HCT116 (cell line): ENCODE results near the gene XPA. TPM values are rescaled to one million over a fixed set of nuclear protein-coding genes. Genes with fewer than 3 reads are reported as not detected.

Source experiments
- ATAC-seq: fragments of 200-7000 bp; cut with Tn5 transposase; 2 replicates; pipeline ENCODE4 v1.9.1; 2020; ENCODE audit warnings: mild to moderate bottlenecking, moderate library complexity
- BruUV-seq: library from RNA; stranded (reverse); fragments of 400-500 nt; replicated peaks from 2 replicates; lab custom pipeline; 2021; lab: Mats Ljungman, UMichigan
- CTCF ChIA-PET: fragments of 300-600 bp; sonication (Branson Sonifier 250); formaldehyde crosslinking; loops from one replicate; lab custom pipeline; 2021; ENCODE audit warnings: antibody characterized with exemption; lab: Charles Lee
- POLR2A ChIA-PET: fragments of 300-600, 350-600 bp; sonication (Branson Sonifier 250); formaldehyde crosslinking; loops from one replicate; lab custom pipeline; 2021; ENCODE audit warnings: antibody characterized with exemption; lab: Charles Lee
- RAD21 ChIA-PET, 2 experiments: fragments of 300-600 bp; sonication (Branson Sonifier 250); formaldehyde crosslinking; loops; one replicate each; lab custom pipeline; 2023; ENCODE audit warnings: low total read pairs in 2 of 2; ENCODE audit not compliant: uncharacterized antibody in 2 of 2, unreplicated experiment in 2 of 2, low non-redundant PET in 1 of 2; lab: Charles Lee
- DNase-seq: peaks from one replicate; pipeline ENCODE4 v3.0.0-alpha.2; 2010; ENCODE audit warnings: low read depth, low spot score
- H2AFZ ChIP-seq: fragments of 200-600 bp; shearing (Covaris generic), sonication (generic); 2 replicates; pipeline ENCODE4 v1.6.1; 2017; ENCODE audit warnings: low read depth, mixed run types, mixed read lengths, antibody characterized with exemption, low read length; ENCODE audit not compliant: poor library complexity, severe bottlenecking
- H3K27ac ChIP-seq: 2 replicates; pipeline ENCODE4 v1.5.1; 2012; ENCODE audit warnings: low read depth, low read length
- H3K27me3 ChIP-seq: fragments of 200-600 bp; sonication (generic); 2 replicates; pipeline ENCODE4 v1.6.1; 2016; ENCODE audit warnings: mixed run types, low read length, mixed read lengths; ENCODE audit not compliant: insufficient read depth
- H3K36me3 ChIP-seq, 2 experiments: fragments of 200-500 bp in 1 of 2; fragments of 200-600 bp in 1 of 2; sonication (Bioruptor generic) in 1 of 2; sonication (generic) in 1 of 2; 2 replicates each; pipeline versions ENCODE4 v1.5.1 to v1.6.1; 2014 to 2016; ENCODE audit warnings: low read length in 2 of 2, inconsistent platforms in 1 of 2, mixed read lengths in 1 of 2, mixed run types in 1 of 2; ENCODE audit not compliant: insufficient read depth in 2 of 2, control insufficient read depth in 1 of 2
- H3K4me1 ChIP-seq, 2 experiments: fragments of 200-600 bp in 1 of 2; sonication (generic) in 1 of 2; 2 replicates each; pipeline versions ENCODE4 v1.5.1 to v1.6.1; 2012 to 2017; ENCODE audit warnings: low read length in 2 of 2, inconsistent platforms in 1 of 2, mild to moderate bottlenecking in 1 of 2, mixed read lengths in 1 of 2, mixed run types in 1 of 2, moderate library complexity in 1 of 2; ENCODE audit not compliant: insufficient read depth in 2 of 2, control insufficient read depth in 1 of 2
- H3K4me2 ChIP-seq: fragments of 200-600 bp; sonication (generic); 2 replicates; pipeline ENCODE4 v1.6.1; 2017; ENCODE audit warnings: mixed run types, low read length, mixed read lengths
- H3K4me3 ChIP-seq, 2 experiments: fragments of 200-600 bp in 1 of 2; sonication (generic) in 1 of 2; replicated peaks in 1 of 2; 2 replicates each; pipeline ENCODE4 v1.5.1; 2011 to 2016; ENCODE audit warnings: low read length in 2 of 2, control low read depth in 1 of 2, low read depth in 1 of 2, mild to moderate bottlenecking in 1 of 2, mixed read lengths in 1 of 2, mixed run types in 1 of 2
- H3K79me2 ChIP-seq: fragments of 200-600 bp; sonication (generic); 2 replicates; pipeline ENCODE4 v1.6.1; 2017; ENCODE audit warnings: mild to moderate bottlenecking, mixed run types, low read length, moderate library complexity, mixed read lengths; ENCODE audit not compliant: insufficient read depth
- H3K9ac ChIP-seq: fragments of 200-600 bp; sonication (generic); 2 replicates; pipeline ENCODE4 v1.6.1; 2016; ENCODE audit warnings: low read length, mixed read lengths
- H3K9me2 ChIP-seq: fragments of 200-600 bp; sonication (generic), shearing (Covaris generic); 2 replicates; pipeline ENCODE4 v1.6.1; 2017; ENCODE audit warnings: mixed run types, mild to moderate bottlenecking, moderate library complexity; ENCODE audit not compliant: insufficient read depth
- H3K9me3 ChIP-seq, 2 experiments: fragments of 200-500 bp in 1 of 2; fragments of 200-600 bp in 1 of 2; sonication (Bioruptor generic) in 1 of 2; sonication (generic) in 1 of 2; 2 replicates each; pipeline ENCODE4 v1.6.1; 2014 to 2017; ENCODE audit warnings: low read length in 2 of 2, mixed read lengths in 2 of 2, inconsistent platforms in 1 of 2, low read depth in 1 of 2, mild to moderate bottlenecking in 1 of 2, mixed run types in 1 of 2, moderate library complexity in 1 of 2; ENCODE audit not compliant: control insufficient read depth in 1 of 2, insufficient read depth in 1 of 2
- H4K20me1 ChIP-seq: fragments of 200-600 bp; sonication (generic), shearing (Covaris generic); 2 replicates; pipeline ENCODE4 v1.6.1; 2017; ENCODE audit warnings: mixed run types, mild to moderate bottlenecking, moderate library complexity; ENCODE audit not compliant: insufficient read depth
- CBX3 ChIP-seq: IDR thresholded peaks from 2 replicates; pipeline ENCODE4 v1.6.1; 2012; ENCODE audit warnings: low read depth
- CEBPB ChIP-seq: IDR thresholded peaks from 2 replicates; pipeline ENCODE4 v1.6.1; 2012; ENCODE audit warnings: low read depth
- EGR1 ChIP-seq: IDR thresholded peaks from 2 replicates; pipeline ENCODE4 v1.6.1; 2012; ENCODE audit warnings: low read depth
- ELF1 ChIP-seq: IDR thresholded peaks from 2 replicates; pipeline ENCODE4 v1.6.1; 2012; ENCODE audit warnings: low read depth, borderline replicate concordance
- EZH2phosphoT487 ChIP-seq: fragments of 200-600 bp; IDR thresholded peaks from 2 replicates; pipeline ENCODE4 v1.6.1; 2018; ENCODE audit warnings: antibody characterized with exemption, borderline replicate concordance
- JUND ChIP-seq: IDR thresholded peaks from 2 replicates; pipeline ENCODE4 v1.6.1; 2012
- POLR2A ChIP-seq: IDR thresholded peaks from 2 replicates; pipeline ENCODE4 v1.7.0; 2011; ENCODE audit warnings: borderline replicate concordance; ENCODE audit not compliant: insufficient read depth, insufficient read length; ENCODE audit errors: extremely low read depth
- POLR2AphosphoS5 ChIP-seq: IDR thresholded peaks from 2 replicates; pipeline ENCODE4 v1.6.1; 2011; ENCODE audit warnings: mild to moderate bottlenecking, low read depth, low read length, moderate library complexity
- RAD21 ChIP-seq: IDR thresholded peaks from 2 replicates; pipeline ENCODE4 v1.6.1; 2012; ENCODE audit warnings: low read depth, mild to moderate bottlenecking
- SIN3A ChIP-seq: IDR thresholded peaks from 2 replicates; pipeline ENCODE4 v1.6.1; 2012; ENCODE audit warnings: low read depth
- SP1 ChIP-seq: IDR thresholded peaks from 2 replicates; pipeline ENCODE4 v1.6.1; 2012; ENCODE audit warnings: low read depth
- SRF ChIP-seq: IDR thresholded peaks from 2 replicates; pipeline ENCODE4 v1.6.1; 2012; ENCODE audit warnings: low read depth
- ZFX ChIP-seq: fragments of 450-650 bp; IDR thresholded peaks from 2 replicates; pipeline ENCODE4 v1.6.1; 2017
- ZNF274 ChIP-seq: fragments of 200-500 bp; sonication (Bioruptor generic); IDR thresholded peaks from 2 replicates; pipeline ENCODE4 v1.6.1; 2014; ENCODE audit warnings: mild to moderate bottlenecking, low read depth, low read length, inconsistent platforms
- intact Hi-C: fragments of 100-400 bp; cut with micrococcal nuclease; formaldehyde crosslinking; loops from 2 replicates; pipeline ENCODE4 v1.10.0; 2022
- total RNA-seq: library from RNA; stranded (reverse); gene quantifications from one replicate; pipeline ENCODE4 v1.2.1, GENCODE V29; 2021; ENCODE audit not compliant: unreplicated experiment
- TF ChIP-seq, protein P1 (sequence below): IDR thresholded peaks from 2 replicates; pipeline ENCODE4 v1.6.1; 2012
- TF ChIP-seq, protein P2 (sequence below): IDR thresholded peaks from 2 replicates; pipeline ENCODE4 v1.6.1; 2012; ENCODE audit warnings: low read depth

Gene XPA
- total RNA-seq, 1 experiment from 2014 or later = 9.3 TPM

DNA sequence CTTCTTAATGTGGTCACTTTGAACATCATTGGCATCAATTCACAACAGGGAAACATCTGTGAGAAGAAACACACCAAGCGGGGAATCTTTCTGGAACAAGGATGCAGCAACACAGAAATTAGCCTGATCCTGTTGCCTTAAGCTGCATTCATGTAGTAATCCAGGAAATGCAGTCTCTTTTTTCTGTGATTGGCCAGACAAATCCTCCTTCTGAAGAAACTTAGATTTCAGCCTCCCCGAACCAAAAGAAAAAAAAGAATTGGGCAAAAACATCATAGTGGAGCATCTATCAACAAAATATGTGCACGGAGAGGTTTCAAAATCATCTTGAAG is 7.2 kb upstream of the XPA start:
- Histone ChIP-seq H4K20me1 (no peaks in the 10 kb centered on the region), H3K79me2 (no peaks in the 10 kb centered on the region), H3K27me3 (no peaks in the 10 kb centered on the region), H3K36me3 (no peaks in the 10 kb centered on the region), H3K4me1 (peaks cover 23 to 33% of the 10 kb centered on the region in 2 experiments), H3K9me3 (no peaks in the 10 kb centered on the region), H3K4me3 (peak overlapping the region in 1 of 2 experiments; percentile 34; a peak in 2 of 4 replicates), H3K27ac (peak overlapping the region; percentile 44; the same call in 1 of the 2 replicates), H3K9me2 (no peaks in the 10 kb centered on the region), H2AFZ (peak overlapping the region; percentile 71), H3K9ac (peak overlapping the region; percentile 41; the same call in 1 of the 2 replicates), H3K4me2 (peak overlapping the region; percentile 69)
- POLR2A ChIA-PET = no interaction called here
- CTCF ChIA-PET = interaction anchor here (1.5 to 1.6 kb wide), 2 partner anchors 196 to 219 kb away, joined by 3 to 4 read pairs; no protein-coding TSS in a partner anchor
- RAD21 ChIA-PET = no interaction called here
- TF ChIP-seq CBX3 = no peak
- TF ChIP-seq, protein P1, sequence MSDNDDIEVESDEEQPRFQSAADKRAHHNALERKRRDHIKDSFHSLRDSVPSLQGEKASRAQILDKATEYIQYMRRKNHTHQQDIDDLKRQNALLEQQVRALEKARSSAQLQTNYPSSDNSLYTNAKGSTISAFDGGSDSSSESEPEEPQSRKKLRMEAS = no peak
- BruUV-seq = no TSS peak
- DNase-seq = no peak
- ATAC-seq = no peak
- intact Hi-C loops = no loop called here

DNA sequence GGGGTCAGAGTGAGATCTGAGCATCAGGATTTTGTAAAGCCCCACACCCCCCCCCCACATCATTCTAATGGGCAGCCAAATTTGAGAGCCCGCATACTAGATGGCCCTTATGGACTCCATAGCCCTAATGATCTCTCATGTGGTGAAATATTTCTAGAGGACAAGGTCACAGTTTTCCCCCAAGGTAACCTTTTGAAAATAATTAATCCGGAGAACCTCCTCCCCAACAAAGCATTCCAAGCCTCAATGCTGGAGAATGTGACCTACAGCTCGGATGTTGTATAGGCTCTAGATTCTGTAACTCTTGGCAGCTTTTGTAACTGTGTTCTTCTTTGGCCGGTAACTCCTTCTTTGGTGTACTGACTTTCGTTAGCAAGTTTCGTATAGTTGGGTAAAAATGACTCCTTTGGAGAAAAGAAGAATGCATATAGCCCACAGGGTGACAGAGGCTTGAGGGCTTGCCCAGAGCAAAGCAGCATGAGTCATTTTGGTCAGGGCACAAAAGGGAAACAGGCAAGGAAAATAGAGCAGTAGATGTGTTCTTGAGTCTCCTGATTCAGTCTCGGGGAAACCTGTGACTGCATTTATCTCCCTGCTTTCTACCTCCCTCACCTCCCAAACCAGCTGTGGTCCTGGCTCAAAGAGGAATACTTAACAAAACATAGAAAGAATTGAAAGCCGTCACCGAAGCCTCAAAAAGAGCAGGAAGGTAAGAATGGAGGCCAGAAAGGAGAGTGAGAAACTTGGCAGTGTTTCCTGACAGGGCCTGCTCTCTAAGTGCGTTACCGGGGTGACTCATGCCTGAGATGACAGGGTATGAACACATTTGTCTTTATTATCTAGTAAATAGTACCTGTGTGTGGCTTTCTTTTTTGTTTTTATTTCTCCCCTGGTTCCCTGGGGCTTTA is 6.6 kb upstream of the XPA start:
- H2AFZ ChIP-seq = peak overlapping the region; percentile 71
- H3K4me3 ChIP-seq = peak overlapping the region; percentile 4 to 34; a peak in 3 of 4 replicates
- peak overlapping the region; percentile 41 for H3K9ac ChIP-seq
- H3K36me3 ChIP-seq = no peaks in the 10 kb centered on the region
- H3K9me2 ChIP-seq = no peaks in the 10 kb centered on the region
- no peaks in the 10 kb centered on the region for H3K79me2 ChIP-seq
- H3K27me3 ChIP-seq = no peaks in the 10 kb centered on the region
- peaks cover 23 to 39% of the 10 kb centered on the region in 2 experiments for H3K4me1 ChIP-seq
- H4K20me1 ChIP-seq = no peaks in the 10 kb centered on the region
- peak; percentile 87 for DNase-seq
- H3K9me3 ChIP-seq = no peaks in the 10 kb centered on the region
- intact Hi-C loops = no loop called here
- BruUV-seq = no TSS peak
- ChIA-PET RAD21 (no interaction called here), POLR2A (no interaction called here), CTCF (interaction anchor here (1.5 to 1.6 kb wide), 2 partner anchors 197 to 219 kb away, joined by 3 to 4 read pairs; no protein-coding TSS in a partner anchor)
- peak; percentile 87 for ATAC-seq
- H3K4me2 ChIP-seq = peak overlapping the region; percentile 69
- H3K27ac ChIP-seq = peak overlapping the region; percentile 44
- TF ChIP-seq CEBPB = peak; percentile 64
- TF ChIP-seq SP1 = peak; percentile 68
- no peak for TF ChIP-seq EGR1
- TF ChIP-seq ZNF274 = no peak
- TF ChIP-seq POLR2AphosphoS5 = peak; percentile 48
- TF ChIP-seq RAD21 = no peak
- TF ChIP-seq, protein P2, sequence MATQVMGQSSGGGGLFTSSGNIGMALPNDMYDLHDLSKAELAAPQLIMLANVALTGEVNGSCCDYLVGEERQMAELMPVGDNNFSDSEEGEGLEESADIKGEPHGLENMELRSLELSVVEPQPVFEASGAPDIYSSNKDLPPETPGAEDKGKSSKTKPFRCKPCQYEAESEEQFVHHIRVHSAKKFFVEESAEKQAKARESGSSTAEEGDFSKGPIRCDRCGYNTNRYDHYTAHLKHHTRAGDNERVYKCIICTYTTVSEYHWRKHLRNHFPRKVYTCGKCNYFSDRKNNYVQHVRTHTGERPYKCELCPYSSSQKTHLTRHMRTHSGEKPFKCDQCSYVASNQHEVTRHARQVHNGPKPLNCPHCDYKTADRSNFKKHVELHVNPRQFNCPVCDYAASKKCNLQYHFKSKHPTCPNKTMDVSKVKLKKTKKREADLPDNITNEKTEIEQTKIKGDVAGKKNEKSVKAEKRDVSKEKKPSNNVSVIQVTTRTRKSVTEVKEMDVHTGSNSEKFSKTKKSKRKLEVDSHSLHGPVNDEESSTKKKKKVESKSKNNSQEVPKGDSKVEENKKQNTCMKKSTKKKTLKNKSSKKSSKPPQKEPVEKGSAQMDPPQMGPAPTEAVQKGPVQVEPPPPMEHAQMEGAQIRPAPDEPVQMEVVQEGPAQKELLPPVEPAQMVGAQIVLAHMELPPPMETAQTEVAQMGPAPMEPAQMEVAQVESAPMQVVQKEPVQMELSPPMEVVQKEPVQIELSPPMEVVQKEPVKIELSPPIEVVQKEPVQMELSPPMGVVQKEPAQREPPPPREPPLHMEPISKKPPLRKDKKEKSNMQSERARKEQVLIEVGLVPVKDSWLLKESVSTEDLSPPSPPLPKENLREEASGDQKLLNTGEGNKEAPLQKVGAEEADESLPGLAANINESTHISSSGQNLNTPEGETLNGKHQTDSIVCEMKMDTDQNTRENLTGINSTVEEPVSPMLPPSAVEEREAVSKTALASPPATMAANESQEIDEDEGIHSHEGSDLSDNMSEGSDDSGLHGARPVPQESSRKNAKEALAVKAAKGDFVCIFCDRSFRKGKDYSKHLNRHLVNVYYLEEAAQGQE = no peak
- peak; percentile 73; the same call in 1 of the 2 replicates for TF ChIP-seq SIN3A
- TF ChIP-seq EZH2phosphoT487 = no peak
- TF ChIP-seq SRF = no peak
- TF ChIP-seq ZFX = no peak
- TF ChIP-seq ELF1 = no peak
- TF ChIP-seq POLR2A = no peak
- peak; percentile 85 for TF ChIP-seq JUND
